ENCODE results near the gene ARAP3.
A peak's percentile ranks its signal among the peaks of the same experiment; 100 is the strongest.

ARAP3 gene

GRCh38 chr5:141692919-141693725 is 11.1 kb upstream of the ARAP3 start:
- H3K9me3 ChIP-seq (ENCODE audit: insufficient read depth, low read depth, low read length) = peaks cover 3% of the 10 kb centered on the region
- no peak overlapping the region for H2AK5ac ChIP-seq (ENCODE audit: low read length)
- no peak overlapping the region for H2BK120ac ChIP-seq (ENCODE audit: insufficient read depth, low read length, poor library complexity)
- no peak overlapping the region for H4K8ac ChIP-seq (ENCODE audit: low read depth, low read length)
- no peak for DNase-seq
- no peak overlapping the region for H4K91ac ChIP-seq (ENCODE audit: low read depth, low read length)
- no peak overlapping the region for H3K9ac ChIP-seq (ENCODE audit: low read length)
- no peak overlapping the region for H3K14ac ChIP-seq (ENCODE audit: low read length)
- H2BK5ac ChIP-seq (ENCODE audit: low read depth, low read length, poor library complexity) = no peak overlapping the region
- H3K36me3 ChIP-seq (ENCODE audit: control insufficient read depth in 1 of 2, insufficient read depth in 2 of 2, low read length in 2 of 2) = no peaks in the 10 kb centered on the region
- no peak overlapping the region for H2BK12ac ChIP-seq (ENCODE audit: low read length)
- no peak overlapping the region for H3K18ac ChIP-seq (ENCODE audit: low read length)
- no peak overlapping the region for H3K23ac ChIP-seq (ENCODE audit: low read length)
- peaks cover 0 to 4% of the 10 kb centered on the region in 2 experiments for H3K4me1 ChIP-seq (ENCODE audit: control insufficient read depth in 1 of 2, insufficient read depth in 2 of 2, low read length in 2 of 2)
- H3K4ac ChIP-seq (ENCODE audit: low read depth, low read length) = no peak overlapping the region
- H3K79me2 ChIP-seq (ENCODE audit: control insufficient read depth, insufficient read depth, low read length, poor library complexity) = no peaks in the 10 kb centered on the region
- no peaks in the 10 kb centered on the region for H3K79me1 ChIP-seq (ENCODE audit: low read length)
- WGBS (ENCODE audit: extremely low coverage, insufficient coverage, insufficient read length) = no CpG with 5 or more reads among the region's 25 CpGs
- no peak overlapping the region for H3K4me2 ChIP-seq (ENCODE audit: low read length)
- no peak overlapping the region for H3K4me3 ChIP-seq (ENCODE audit: low read depth, low read length)
- H3K27me3 ChIP-seq (ENCODE audit: insufficient read depth, low read length) = no peaks in the 10 kb centered on the region
- H4K12ac ChIP-seq (ENCODE audit: low read depth, low read length) = no peak overlapping the region
- H3K27ac ChIP-seq (ENCODE audit: low read depth, low read length) = no peak overlapping the region
- no peak overlapping the region for H2AFZ ChIP-seq (ENCODE audit: insufficient read depth, low read length, poor library complexity)

DNA sequence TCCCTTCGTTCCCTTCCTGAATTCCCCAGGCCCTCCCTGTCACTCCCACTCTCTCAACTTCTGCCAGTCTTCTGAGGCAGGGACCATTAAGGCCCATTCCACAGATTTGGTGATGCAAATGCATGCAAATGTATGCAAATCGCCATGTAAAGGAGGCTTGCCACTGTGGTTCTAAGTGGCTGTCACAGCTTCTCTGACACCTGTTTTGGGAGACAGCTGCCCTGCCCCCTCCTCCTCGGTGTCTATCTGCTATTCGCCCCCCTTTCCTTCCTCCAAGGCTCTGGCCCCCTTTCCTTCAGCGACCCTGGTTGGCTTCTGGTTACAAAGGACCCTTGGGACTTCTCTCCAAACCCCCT is 10.5 kb upstream of the ARAP3 start:
- WGBS (ENCODE audit: extremely low coverage, insufficient coverage, insufficient read length) = no CpG with 5 or more reads among the region's 5 CpGs
- H3K4me2 ChIP-seq (ENCODE audit: low read length) = peak overlapping the region; percentile 81
- H3K4me3 ChIP-seq (ENCODE audit: low read depth, low read length) = peak overlapping the region; percentile 17
- H2AK5ac ChIP-seq (ENCODE audit: low read length) = no peak overlapping the region
- H3K4ac ChIP-seq (ENCODE audit: low read depth, low read length) = no peak overlapping the region
- H4K12ac ChIP-seq (ENCODE audit: low read depth, low read length) = no peak overlapping the region
- H4K91ac ChIP-seq (ENCODE audit: low read depth, low read length) = no peak overlapping the region
- H3K9ac ChIP-seq (ENCODE audit: low read length) = no peak overlapping the region
- H3K9me3 ChIP-seq (ENCODE audit: insufficient read depth, low read depth, low read length) = peaks cover 3% of the 10 kb centered on the region
- H3K27me3 ChIP-seq (ENCODE audit: insufficient read depth, low read length) = no peaks in the 10 kb centered on the region
- H3K23ac ChIP-seq (ENCODE audit: low read length) = no peak overlapping the region
- H3K36me3 ChIP-seq (ENCODE audit: control insufficient read depth in 1 of 2, insufficient read depth in 2 of 2, low read length in 2 of 2) = no peaks in the 10 kb centered on the region
- DNase-seq = no peak
- H3K18ac ChIP-seq (ENCODE audit: low read length) = no peak overlapping the region
- H3K4me1 ChIP-seq (ENCODE audit: control insufficient read depth in 1 of 2, insufficient read depth in 2 of 2, low read length in 2 of 2) = peaks cover 0 to 4% of the 10 kb centered on the region in 2 experiments
- no peaks in the 10 kb centered on the region for H3K79me1 ChIP-seq (ENCODE audit: low read length)
- H3K27ac ChIP-seq (ENCODE audit: low read depth, low read length) = no peak overlapping the region
- H2BK120ac ChIP-seq (ENCODE audit: insufficient read depth, low read length, poor library complexity) = no peak overlapping the region
- H4K8ac ChIP-seq (ENCODE audit: low read depth, low read length) = no peak overlapping the region
- no peak overlapping the region for H2BK5ac ChIP-seq (ENCODE audit: low read depth, low read length, poor library complexity)
- H2AFZ ChIP-seq (ENCODE audit: insufficient read depth, low read length, poor library complexity) = no peak overlapping the region
- no peak overlapping the region for H3K14ac ChIP-seq (ENCODE audit: low read length)
- no peak overlapping the region for H2BK12ac ChIP-seq (ENCODE audit: low read length)
- no peaks in the 10 kb centered on the region for H3K79me2 ChIP-seq (ENCODE audit: control insufficient read depth, insufficient read depth, low read length, poor library complexity)

DNA sequence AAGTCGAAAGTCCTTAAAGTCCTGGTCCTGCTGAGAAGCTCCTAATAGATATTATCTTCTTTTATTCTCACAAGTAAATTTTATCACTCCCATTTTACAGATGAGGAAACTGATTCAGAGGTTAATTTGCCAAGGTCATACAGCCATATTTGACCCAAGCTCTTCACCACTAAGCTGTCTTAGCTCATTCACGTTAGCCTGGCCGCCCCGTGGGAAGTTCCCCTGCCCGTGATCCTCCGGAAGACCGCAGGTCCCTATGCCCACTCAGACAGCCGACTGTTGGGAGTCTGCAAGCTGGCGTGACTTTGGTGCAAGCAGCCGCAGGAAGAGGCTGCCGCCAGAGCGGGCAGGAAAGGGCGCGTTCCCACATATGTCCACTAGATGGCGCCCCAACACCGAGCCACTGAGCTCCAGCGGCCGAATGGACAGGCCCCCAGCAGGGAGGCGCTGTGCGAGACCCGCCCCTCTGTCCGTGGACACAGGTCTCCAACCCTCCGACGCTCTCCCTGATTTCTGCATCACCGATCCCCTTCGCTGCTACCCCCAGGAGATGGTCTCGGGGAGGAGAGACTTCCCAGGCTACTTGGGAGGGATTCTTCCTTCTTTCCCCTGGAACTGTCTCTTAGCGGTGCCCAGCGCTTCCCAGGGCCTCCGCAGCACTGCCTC is 10.0 kb upstream of the ARAP3 start:
- Histone ChIP-seq H3K9me3 (ENCODE audit: insufficient read depth, low read depth, low read length) (peaks cover 3% of the 10 kb centered on the region), H2BK12ac (ENCODE audit: low read length) (no peak overlapping the region), H3K79me2 (ENCODE audit: control insufficient read depth, insufficient read depth, low read length, poor library complexity) (no peaks in the 10 kb centered on the region), H3K18ac (ENCODE audit: low read length) (no peak overlapping the region), H3K23ac (ENCODE audit: low read length) (no peak overlapping the region), H3K4me1 (ENCODE audit: control insufficient read depth in 1 of 2, insufficient read depth in 2 of 2, low read length in 2 of 2) (peaks cover 0 to 6% of the 10 kb centered on the region in 2 experiments), H3K79me1 (ENCODE audit: low read length) (no peaks in the 10 kb centered on the region), H4K8ac (ENCODE audit: low read depth, low read length) (no peak overlapping the region), H3K14ac (ENCODE audit: low read length) (no peak overlapping the region), H3K36me3 (ENCODE audit: control insufficient read depth in 1 of 2, insufficient read depth in 2 of 2, low read length in 2 of 2) (no peaks in the 10 kb centered on the region), H2AFZ (ENCODE audit: insufficient read depth, low read length, poor library complexity) (no peak overlapping the region), H3K4me3 (ENCODE audit: low read depth, low read length) (peak overlapping the region; percentile 17), H3K4ac (ENCODE audit: low read depth, low read length) (no peak overlapping the region), H3K27me3 (ENCODE audit: insufficient read depth, low read length) (no peaks in the 10 kb centered on the region), H2AK5ac (ENCODE audit: low read length) (no peak overlapping the region), H3K4me2 (ENCODE audit: low read length) (peak overlapping the region; percentile 81), H4K12ac (ENCODE audit: low read depth, low read length) (no peak overlapping the region), H4K91ac (ENCODE audit: low read depth, low read length) (no peak overlapping the region), H2BK120ac (ENCODE audit: insufficient read depth, low read length, poor library complexity) (no peak overlapping the region), H3K9ac (ENCODE audit: low read length) (no peak overlapping the region), H3K27ac (ENCODE audit: low read depth, low read length) (no peak overlapping the region), H2BK5ac (ENCODE audit: low read depth, low read length, poor library complexity) (no peak overlapping the region)
- WGBS (ENCODE audit: extremely low coverage, insufficient coverage, insufficient read length) = no CpG with 5 or more reads among the region's 30 CpGs
- DNase-seq = peak; percentile 76 to 92

DNA sequence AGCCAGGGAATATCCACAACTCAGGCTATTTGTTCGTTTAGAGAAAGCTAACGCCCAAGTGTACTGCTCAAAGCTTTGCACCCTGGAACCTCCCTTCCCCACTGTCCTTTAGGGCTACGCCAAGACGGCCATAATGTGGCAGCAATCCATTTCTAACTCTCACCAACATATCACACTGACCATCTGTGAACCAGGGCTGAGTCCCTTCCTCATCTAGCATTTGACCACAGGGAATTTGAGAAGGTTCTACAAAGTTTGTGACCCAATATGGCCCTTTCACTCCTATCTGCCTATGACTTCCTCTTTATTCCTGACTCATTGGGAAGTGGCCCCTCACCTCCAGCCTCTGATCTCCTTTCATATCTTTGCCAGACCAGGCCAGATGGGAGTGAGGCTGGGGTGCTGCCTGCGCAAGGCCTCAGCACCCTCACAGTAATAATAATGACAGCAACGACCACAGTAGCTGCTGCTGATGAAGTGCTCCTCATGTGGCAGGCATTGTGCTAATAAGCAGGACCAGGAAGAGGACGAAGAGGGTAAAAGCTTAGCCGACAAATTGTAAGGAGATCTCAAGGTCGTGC is 9.3 kb upstream of the ARAP3 start:
- no peak overlapping the region for H2BK120ac ChIP-seq (ENCODE audit: insufficient read depth, low read length, poor library complexity)
- H4K12ac ChIP-seq (ENCODE audit: low read depth, low read length) = no peak overlapping the region
- H3K4me3 ChIP-seq (ENCODE audit: low read depth, low read length) = no peak overlapping the region
- H4K91ac ChIP-seq (ENCODE audit: low read depth, low read length) = no peak overlapping the region
- no peak overlapping the region for H3K18ac ChIP-seq (ENCODE audit: low read length)
- H3K79me1 ChIP-seq (ENCODE audit: low read length) = peaks cover 3% of the 10 kb centered on the region
- H2AFZ ChIP-seq (ENCODE audit: insufficient read depth, low read length, poor library complexity) = no peak overlapping the region
- no peak overlapping the region for H3K4me2 ChIP-seq (ENCODE audit: low read length)
- H3K23ac ChIP-seq (ENCODE audit: low read length) = no peak overlapping the region
- H3K79me2 ChIP-seq (ENCODE audit: control insufficient read depth, insufficient read depth, low read length, poor library complexity) = no peaks in the 10 kb centered on the region
- peaks cover 3% of the 10 kb centered on the region for H3K9me3 ChIP-seq (ENCODE audit: insufficient read depth, low read depth, low read length)
- H3K36me3 ChIP-seq (ENCODE audit: control insufficient read depth in 1 of 2, insufficient read depth in 2 of 2, low read length in 2 of 2) = no peaks in the 10 kb centered on the region
- H3K4ac ChIP-seq (ENCODE audit: low read depth, low read length) = no peak overlapping the region
- H3K9ac ChIP-seq (ENCODE audit: low read length) = no peak overlapping the region
- no peak overlapping the region for H3K14ac ChIP-seq (ENCODE audit: low read length)
- no peaks in the 10 kb centered on the region for H3K27me3 ChIP-seq (ENCODE audit: insufficient read depth, low read length)
- no peak overlapping the region for H2AK5ac ChIP-seq (ENCODE audit: low read length)
- H2BK12ac ChIP-seq (ENCODE audit: low read length) = no peak overlapping the region
- H2BK5ac ChIP-seq (ENCODE audit: low read depth, low read length, poor library complexity) = no peak overlapping the region
- no peak overlapping the region for H3K27ac ChIP-seq (ENCODE audit: low read depth, low read length)
- no peak overlapping the region for H4K8ac ChIP-seq (ENCODE audit: low read depth, low read length)
- DNase-seq = no peak
- no CpG with 5 or more reads among the region's 9 CpGs for WGBS (ENCODE audit: extremely low coverage, insufficient coverage, insufficient read length)
- peaks cover 3 to 11% of the 10 kb centered on the region in 2 experiments for H3K4me1 ChIP-seq (ENCODE audit: control insufficient read depth in 1 of 2, insufficient read depth in 2 of 2, low read length in 2 of 2)

All from trophoblast cell (in vitro differentiated cells and primary cell).